ENCODE results near the gene TGFBI.
A peak's percentile ranks its signal among the peaks of the same experiment; 100 is the strongest.

TGFBI gene

GRCh38 chr5:136063778-136064465 is 35.1 kb downstream of the TGFBI start:
- DNase-seq (ENCODE audit: low read depth in 2 of 2), result no peak

- DNase-seq (ENCODE audit: low read depth in 2 of 2), result no peak
Observed at GRCh38 chr5:136064510-136064909, 35.7 kb downstream of the TGFBI start.

- no peak for DNase-seq (ENCODE audit: low read depth in 2 of 2)
Observed at GRCh38 chr5:136065588-136065987, 36.8 kb downstream of the TGFBI start.

- no peak for DNase-seq (ENCODE audit: low read depth in 2 of 2)
Observed at GRCh38 chr5:136066661-136067271, 38.0 kb downstream of the TGFBI start.

GRCh38 chr5:136067422-136067821 is 38.6 kb downstream of the TGFBI start:
- DNase-seq (ENCODE audit: low read depth in 2 of 2), result no peak

GRCh38 chr5:136070486-136071285 is 41.9 kb downstream of the TGFBI start:
- DNase-seq (ENCODE audit: low read depth in 2 of 2), result no peak

- DNase-seq (ENCODE audit: low read depth in 2 of 2), result no peak
Observed at GRCh38 chr5:136073714-136074529, 45.1 kb downstream of the TGFBI start.

- DNase-seq (ENCODE audit: low read depth in 2 of 2), result no peak
Observed at GRCh38 chr5:136075466-136075891, 46.7 kb downstream of the TGFBI start.

- DNase-seq (ENCODE audit: low read depth in 2 of 2), result no peak
Observed at GRCh38 chr5:136076067-136076466, 47.3 kb downstream of the TGFBI start.

- DNase-seq (ENCODE audit: low read depth in 2 of 2), result no peak
Observed at GRCh38 chr5:136076881-136077445, 48.2 kb downstream of the TGFBI start.

- no peak for DNase-seq (ENCODE audit: low read depth in 2 of 2)
Observed at GRCh38 chr5:136079195-136079985, 50.6 kb downstream of the TGFBI start.

- DNase-seq (ENCODE audit: low read depth in 2 of 2), result no peak
Observed at GRCh38 chr5:136080113-136080482, 51.3 kb downstream of the TGFBI start.

GRCh38 chr5:136080483-136081216 is 51.9 kb downstream of the TGFBI start:
- DNase-seq (ENCODE audit: low read depth in 2 of 2), result peak in 1 of 2 donors; percentile 36

- DNase-seq (ENCODE audit: low read depth in 2 of 2), result no peak
Observed at GRCh38 chr5:136081217-136081591, 52.4 kb downstream of the TGFBI start.

GRCh38 chr5:136082390-136083193 is 53.8 kb downstream of the TGFBI start:
- peak in 1 of 2 donors; percentile 3 for DNase-seq (ENCODE audit: low read depth in 2 of 2)

- no peak for DNase-seq (ENCODE audit: low read depth in 2 of 2)
Observed at GRCh38 chr5:136084698-136085097, 55.9 kb downstream of the TGFBI start.

GRCh38 chr5:136086783-136087566 is 58.2 kb downstream of the TGFBI start:
- no peak for DNase-seq (ENCODE audit: low read depth in 2 of 2)

All from stimulated activated CD8-positive, alpha-beta memory T cell treated with anti-CD3 and anti-CD28 coated beads, Interleukin-15, amount 100 ng/mL, for 4 hours (primary cell).